Cardiac muscle cell (in vitro differentiated cells and primary cell): ENCODE results near the gene SIN3B. TPM values are rescaled to one million over a fixed set of nuclear protein-coding genes. Genes with fewer than 3 reads are reported as not detected.
A peak's percentile ranks its signal among the peaks of the same experiment; 100 is the strongest.

Experiments used
- DNase-seq, 2 donors: peaks; one replicate each; pipeline versions ENCODE4 v3.0.0 to v3.0.0-alpha.2; 2010 to 2017; ENCODE audit warnings: low read depth in 1 of 2, low spot score in 1 of 2
- H3K27ac ChIP-seq: fragments of 200-600 bp; sonication (generic); 2 replicates; pipeline ENCODE4 v1.5.1; 2016
- H3K27me3 ChIP-seq: fragments of 200-600 bp; sonication (generic); 2 replicates; pipeline ENCODE4 v1.6.0; 2016; ENCODE audit warnings: control low read depth
- H3K36me3 ChIP-seq: fragments of 200-600 bp; sonication (generic); 2 replicates; pipeline ENCODE4 v1.5.1; 2016; ENCODE audit warnings: control low read depth
- H3K4me1 ChIP-seq: fragments of 200-600 bp; sonication (generic); 2 replicates; pipeline ENCODE4 v1.8.1; 2017; ENCODE audit warnings: low read depth, mild to moderate bottlenecking, mixed run types
- H3K4me3 ChIP-seq: fragments of 200-600 bp; sonication (generic); 2 replicates; pipeline ENCODE4 v1.5.1; 2016; ENCODE audit warnings: mild to moderate bottlenecking
- H3K9me3 ChIP-seq: fragments of 200-600 bp; sonication (generic); 2 replicates; pipeline ENCODE4 v1.5.1; 2017; ENCODE audit warnings: low read depth, mild to moderate bottlenecking, control low read depth
- polyA plus RNA-seq: library from polyadenylated mRNA; unstranded; fragments of >200 nt; fragmentation: Nextera tagmentation; extraction: Ambion mirVana; gene quantifications from 2 replicates; pipeline ENCODE4 v1.2.1, GENCODE V29; 2016
- total RNA-seq: library from RNA; depleted of rRNA; stranded (reverse); fragments of >200 nt; gene quantifications from 2 replicates; pipeline ENCODE4 v1.2.3, GENCODE V29; 2016
- TF ChIP-seq, protein P1 (sequence below): IDR thresholded peaks from 2 replicates; pipeline ENCODE4 v1.5.1; 2012; ENCODE audit warnings: low read depth, mild to moderate bottlenecking, low read length

The SIN3B gene
- total and polyA plus RNA-seq, 2 experiments from 2014 or later, result 37.1 to 75.3 TPM

DNA sequence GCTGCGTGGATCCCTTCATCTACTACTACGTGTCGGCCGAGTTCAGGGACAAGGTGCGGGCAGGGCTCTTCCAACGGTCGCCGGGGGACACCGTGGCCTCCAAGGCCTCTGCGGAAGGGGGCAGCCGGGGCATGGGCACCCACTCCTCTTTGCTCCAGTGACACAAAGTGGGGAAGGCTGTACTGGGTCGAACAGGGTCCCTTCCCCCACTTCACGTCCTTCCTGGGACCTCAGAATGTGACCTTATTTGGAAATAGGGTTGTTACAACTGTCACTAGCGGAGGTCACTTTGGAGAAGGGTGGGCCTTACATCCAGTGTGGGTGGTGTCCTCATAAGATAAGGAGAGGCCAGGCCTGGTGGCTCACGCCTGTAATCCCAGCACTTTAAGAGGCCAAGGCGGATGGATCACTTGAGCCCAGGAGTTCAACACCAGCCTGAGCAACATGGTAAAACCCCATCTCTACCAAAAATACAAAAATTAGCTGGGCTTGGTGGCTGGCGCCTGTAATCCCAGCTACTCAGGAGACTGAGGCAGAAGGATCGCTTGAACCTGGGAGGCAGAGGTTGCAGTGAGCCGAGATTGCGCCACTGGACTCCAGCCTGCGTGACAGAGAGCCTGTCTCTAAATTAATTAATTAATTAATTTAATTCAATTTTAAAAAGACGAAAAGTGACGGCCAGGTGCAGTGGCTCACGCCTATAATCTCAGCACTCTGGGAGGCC is 61.4 kb downstream of the SIN3B start:
- TF ChIP-seq, protein P1, sequence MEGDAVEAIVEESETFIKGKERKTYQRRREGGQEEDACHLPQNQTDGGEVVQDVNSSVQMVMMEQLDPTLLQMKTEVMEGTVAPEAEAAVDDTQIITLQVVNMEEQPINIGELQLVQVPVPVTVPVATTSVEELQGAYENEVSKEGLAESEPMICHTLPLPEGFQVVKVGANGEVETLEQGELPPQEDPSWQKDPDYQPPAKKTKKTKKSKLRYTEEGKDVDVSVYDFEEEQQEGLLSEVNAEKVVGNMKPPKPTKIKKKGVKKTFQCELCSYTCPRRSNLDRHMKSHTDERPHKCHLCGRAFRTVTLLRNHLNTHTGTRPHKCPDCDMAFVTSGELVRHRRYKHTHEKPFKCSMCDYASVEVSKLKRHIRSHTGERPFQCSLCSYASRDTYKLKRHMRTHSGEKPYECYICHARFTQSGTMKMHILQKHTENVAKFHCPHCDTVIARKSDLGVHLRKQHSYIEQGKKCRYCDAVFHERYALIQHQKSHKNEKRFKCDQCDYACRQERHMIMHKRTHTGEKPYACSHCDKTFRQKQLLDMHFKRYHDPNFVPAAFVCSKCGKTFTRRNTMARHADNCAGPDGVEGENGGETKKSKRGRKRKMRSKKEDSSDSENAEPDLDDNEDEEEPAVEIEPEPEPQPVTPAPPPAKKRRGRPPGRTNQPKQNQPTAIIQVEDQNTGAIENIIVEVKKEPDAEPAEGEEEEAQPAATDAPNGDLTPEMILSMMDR, result no peak
- H3K4me3 ChIP-seq, result no peak overlapping the region
- peak in 1 of 2 donors; percentile 66 for DNase-seq
- H3K27ac ChIP-seq, result peak overlapping the region; percentile 95
- H3K4me1 ChIP-seq, result peaks cover 31% of the 10 kb centered on the region
- H3K27me3 ChIP-seq, result no peaks in the 10 kb centered on the region
- H3K9me3 ChIP-seq, result no peaks in the 10 kb centered on the region
- H3K36me3 ChIP-seq, result no peaks in the 10 kb centered on the region

DNA sequence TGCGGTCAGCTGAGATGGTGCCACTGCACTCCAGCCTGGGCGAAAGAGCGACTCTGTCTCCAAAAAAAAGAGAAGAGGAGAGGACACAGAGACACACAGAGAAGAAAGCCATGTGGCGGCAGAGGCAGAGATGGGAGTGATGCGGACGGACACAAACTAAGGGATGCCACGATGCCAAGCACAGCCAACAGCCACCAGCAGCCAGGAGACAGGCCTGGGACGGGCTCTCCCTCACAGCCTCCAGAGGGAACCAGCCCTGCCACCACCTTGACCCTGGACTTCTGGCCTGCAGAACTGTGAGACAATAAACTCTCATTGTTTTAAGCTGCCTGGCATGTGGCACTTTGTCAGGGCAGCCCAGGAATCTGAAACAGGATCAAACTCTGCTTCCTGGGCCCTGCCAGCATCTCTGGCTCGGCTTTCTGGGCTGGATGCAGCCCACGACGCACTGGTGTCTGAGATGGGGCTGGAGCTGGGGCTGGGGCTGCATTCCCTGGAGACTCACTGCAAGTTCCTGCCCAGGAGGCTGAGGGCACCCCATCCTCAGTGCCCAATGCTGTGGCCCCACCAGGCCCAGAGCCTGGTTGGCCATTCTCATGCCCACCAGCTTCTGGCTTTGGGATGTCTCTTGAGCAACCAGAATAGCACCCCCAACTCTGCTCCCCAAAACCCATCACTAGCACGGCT is 62.6 kb downstream of the SIN3B start:
- no peaks in the 10 kb centered on the region for H3K27me3 ChIP-seq
- TF ChIP-seq, protein P1, result no peak
- H3K4me3 ChIP-seq, result no peak overlapping the region
- DNase-seq, result no peak
- H3K9me3 ChIP-seq, result no peaks in the 10 kb centered on the region
- H3K36me3 ChIP-seq, result no peaks in the 10 kb centered on the region
- peaks cover 31% of the 10 kb centered on the region for H3K4me1 ChIP-seq
- no peak overlapping the region for H3K27ac ChIP-seq

DNA sequence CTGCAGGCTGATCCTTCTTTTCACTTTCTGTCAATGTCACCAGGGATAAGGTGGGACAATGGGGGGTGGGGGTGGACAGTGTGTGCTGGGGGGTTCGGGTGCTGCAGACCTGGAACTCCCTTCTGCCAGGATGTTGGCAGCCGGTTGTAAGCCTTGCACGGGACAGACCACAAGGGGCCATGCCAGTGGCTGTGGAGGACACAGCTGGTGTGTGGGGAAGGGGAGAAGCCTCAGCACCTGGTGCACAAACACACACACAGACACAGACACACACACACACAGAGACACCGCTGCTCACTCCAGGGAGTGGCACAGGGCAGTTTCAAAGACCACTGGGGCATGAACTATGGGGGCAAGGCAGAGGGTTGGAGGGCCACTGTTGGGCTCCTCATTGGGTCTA is 63.2 kb downstream of the SIN3B start:
- Histone ChIP-seq H3K4me3 (no peak overlapping the region), H3K27me3 (no peaks in the 10 kb centered on the region), H3K27ac (no peak overlapping the region), H3K36me3 (no peaks in the 10 kb centered on the region), H3K4me1 (peaks cover 29% of the 10 kb centered on the region), H3K9me3 (no peaks in the 10 kb centered on the region)
- TF ChIP-seq, protein P1, result no peak
- DNase-seq, result no peak

DNA sequence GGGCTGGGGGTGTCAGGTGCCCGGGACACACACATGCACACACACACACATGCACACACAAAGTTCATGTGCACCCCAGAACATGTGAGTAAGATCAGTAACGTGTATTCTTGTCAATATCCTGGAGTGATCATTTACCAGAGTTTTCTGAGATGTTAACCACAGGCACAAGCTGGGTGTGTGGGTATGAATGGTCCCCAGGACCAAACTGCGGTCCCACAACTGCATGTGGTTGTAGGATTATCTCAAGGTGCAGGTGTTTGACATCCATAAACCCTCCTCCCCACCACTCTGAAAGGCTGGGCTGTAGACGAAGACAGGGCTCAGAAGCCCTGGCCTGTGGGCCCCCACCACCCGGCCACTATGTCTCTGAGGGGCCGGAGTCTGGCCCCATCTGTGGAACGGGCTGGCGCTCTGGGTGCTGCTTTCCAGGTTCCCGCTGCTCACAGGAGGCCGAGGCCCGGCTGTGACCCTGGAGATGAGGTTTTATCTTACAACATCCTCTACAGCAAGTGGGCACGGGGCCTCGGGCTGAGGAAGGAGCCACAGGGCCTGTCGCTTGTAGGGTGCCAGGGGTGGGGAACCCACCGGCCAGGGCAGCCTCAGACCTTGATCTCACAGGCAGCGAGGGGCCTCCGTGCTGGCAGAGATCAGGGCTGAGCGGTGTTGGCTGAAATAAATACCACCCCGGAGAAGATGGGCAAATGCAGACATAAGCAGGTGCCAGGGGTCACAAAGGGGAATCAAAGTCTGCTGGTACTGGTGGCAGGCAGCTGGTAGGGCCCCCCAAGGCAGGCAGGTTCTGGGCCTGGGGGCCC is 63.9 kb downstream of the SIN3B start:
- peaks cover 29% of the 10 kb centered on the region for H3K4me1 ChIP-seq
- no peak overlapping the region for H3K4me3 ChIP-seq
- no peaks in the 10 kb centered on the region for H3K27me3 ChIP-seq
- H3K36me3 ChIP-seq, result no peaks in the 10 kb centered on the region
- no peak for DNase-seq
- H3K27ac ChIP-seq, result no peak overlapping the region
- TF ChIP-seq, protein P1, result no peak
- H3K9me3 ChIP-seq, result no peaks in the 10 kb centered on the region

DNA sequence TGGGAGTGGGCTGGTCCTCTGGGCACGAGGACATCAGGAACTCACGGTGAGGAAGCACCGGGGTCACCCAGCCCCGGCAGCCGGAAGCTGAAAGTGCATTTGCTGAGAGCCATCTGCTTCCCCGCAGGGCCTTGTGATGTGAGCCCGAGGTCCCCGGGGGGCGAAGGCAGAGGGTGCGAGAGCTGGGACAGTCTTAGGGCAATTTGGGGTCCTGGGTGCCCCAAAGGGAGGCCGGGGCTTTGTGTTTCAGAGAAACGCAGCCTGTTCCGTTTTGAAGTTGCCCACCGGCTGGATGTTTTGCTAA is 64.4 kb downstream of the SIN3B start:
- Histone ChIP-seq H3K9me3 (no peaks in the 10 kb centered on the region), H3K27me3 (no peaks in the 10 kb centered on the region), H3K27ac (no peak overlapping the region), H3K36me3 (no peaks in the 10 kb centered on the region), H3K4me3 (no peak overlapping the region), H3K4me1 (peaks cover 26% of the 10 kb centered on the region)
- DNase-seq, result no peak
- TF ChIP-seq, protein P1, result no peak
